Neutrophil (primary cell): ENCODE measurements around the gene TOP1.

Experiments
- H3K27ac ChIP-seq: fragments of 200-600 bp; sonication (generic); 2 replicates; pipeline ENCODE4 v1.5.1; 2016; ENCODE audit warnings: mild to moderate bottlenecking, moderate library complexity
- H3K27me3 ChIP-seq: fragments of 200-600 bp; sonication (generic); 2 replicates; pipeline ENCODE4 v1.6.0; 2016; ENCODE audit warnings: mild to moderate bottlenecking
- H3K36me3 ChIP-seq: fragments of 200-600 bp; sonication (generic); 2 replicates; pipeline ENCODE4 v1.5.1; 2017
- H3K4me1 ChIP-seq, 2 experiments: fragments of 200-600 bp in 1 of 2; sonication (generic) in 1 of 2; 1 replicate in 1 of 2; 2 replicates in 1 of 2; pipeline versions ENCODE4 v1.5.1 to v1.6.1; 2013 to 2016; ENCODE audit warnings: low read depth in 1 of 2, low read length in 1 of 2, mild to moderate bottlenecking in 1 of 2, moderate library complexity in 1 of 2; ENCODE audit not compliant: control insufficient read depth in 1 of 2, insufficient read depth in 1 of 2
- H3K4me3 ChIP-seq, 2 experiments: fragments of 200-600 bp in 1 of 2; sonication (generic) in 1 of 2; 1 replicate in 1 of 2; 2 replicates in 1 of 2; pipeline ENCODE4 v1.5.1; 2013 to 2016; ENCODE audit warnings: low read depth in 1 of 2, low read length in 1 of 2, mild to moderate bottlenecking in 1 of 2, moderate library complexity in 1 of 2
- H3K9me3 ChIP-seq: fragments of 200-600 bp; sonication (generic); 2 replicates; pipeline ENCODE4 v1.5.1; 2016
- CTCF ChIP-seq: fragments of 200-600 bp; sonication (generic); IDR thresholded peaks from 2 replicates; pipeline ENCODE4 v1.5.1; 2016; ENCODE audit warnings: antibody characterized with exemption

TOP1 gene

GRCh38 chr20:41155261-41155660 lies 126.6 kb downstream of the TOP1 start:
- H3K27me3 ChIP-seq: peaks cover 84% of the 10 kb centered on the region

GRCh38 chr20:41158082-41158625 lies 129.5 kb downstream of the TOP1 start:
- Histone ChIP-seq H3K36me3 (no peaks in the 10 kb centered on the region), H3K27ac (no peak overlapping the region), H3K4me3 (no peak overlapping the region), H3K9me3 (no peaks in the 10 kb centered on the region), H3K27me3 (peaks cover 62% of the 10 kb centered on the region), H3K4me1 (no peaks in the 10 kb centered on the region)
- TF ChIP-seq CTCF: no peak

More at GRCh38 chr20:41155261-41155660, 126.6 kb downstream of the TOP1 start:
- H3K4me1 ChIP-seq: no peaks in the 10 kb centered on the region
- H3K9me3 ChIP-seq: no peaks in the 10 kb centered on the region
- no peak overlapping the region for H3K4me3 ChIP-seq
- no peak for TF ChIP-seq CTCF
- H3K27ac ChIP-seq: no peak overlapping the region
- H3K36me3 ChIP-seq: no peaks in the 10 kb centered on the region

- H3K36me3 ChIP-seq: no peaks in the 10 kb centered on the region
Observed at GRCh38 chr20:41159547-41159946, 130.9 kb downstream of the TOP1 start.

GRCh38 chr20:41160686-41161085 lies 132.1 kb downstream of the TOP1 start:
- peaks cover 62% of the 10 kb centered on the region for H3K27me3 ChIP-seq
- H3K4me3 ChIP-seq: no peak overlapping the region
- H3K9me3 ChIP-seq: no peaks in the 10 kb centered on the region
- H3K4me1 ChIP-seq: no peaks in the 10 kb centered on the region
- H3K36me3 ChIP-seq: no peaks in the 10 kb centered on the region
- no peak overlapping the region for H3K27ac ChIP-seq
- no peak for TF ChIP-seq CTCF

More at GRCh38 chr20:41159547-41159946, 130.9 kb downstream of the TOP1 start:
- Histone ChIP-seq H3K27ac (no peak overlapping the region), H3K4me1 (no peaks in the 10 kb centered on the region), H3K27me3 (peaks cover 60% of the 10 kb centered on the region), H3K4me3 (no peak overlapping the region), H3K9me3 (no peaks in the 10 kb centered on the region)
- TF ChIP-seq CTCF: no peak

- Histone ChIP-seq H3K27me3 (peaks cover 58% of the 10 kb centered on the region), H3K4me1 (no peaks in the 10 kb centered on the region), H3K4me3 (no peak overlapping the region), H3K36me3 (no peaks in the 10 kb centered on the region), H3K9me3 (no peaks in the 10 kb centered on the region), H3K27ac (no peak overlapping the region)
- no peak for TF ChIP-seq CTCF
Observed at GRCh38 chr20:41161886-41162285, 133.3 kb downstream of the TOP1 start.
